Fibroblast of peridontal ligament (primary cell): Measurements from ENCODE around the gene CHI3L1.

Source experiments
- DNase-seq: peaks from one replicate; pipeline ENCODE4 v3.0.0-alpha.2; 2010; ENCODE audit errors: extremely low read depth

Gene CHI3L1

GRCh38 chr1:203133970-203134725 is 52.4 kb downstream of the CHI3L1 start:
- no peak for DNase-seq

DNA sequence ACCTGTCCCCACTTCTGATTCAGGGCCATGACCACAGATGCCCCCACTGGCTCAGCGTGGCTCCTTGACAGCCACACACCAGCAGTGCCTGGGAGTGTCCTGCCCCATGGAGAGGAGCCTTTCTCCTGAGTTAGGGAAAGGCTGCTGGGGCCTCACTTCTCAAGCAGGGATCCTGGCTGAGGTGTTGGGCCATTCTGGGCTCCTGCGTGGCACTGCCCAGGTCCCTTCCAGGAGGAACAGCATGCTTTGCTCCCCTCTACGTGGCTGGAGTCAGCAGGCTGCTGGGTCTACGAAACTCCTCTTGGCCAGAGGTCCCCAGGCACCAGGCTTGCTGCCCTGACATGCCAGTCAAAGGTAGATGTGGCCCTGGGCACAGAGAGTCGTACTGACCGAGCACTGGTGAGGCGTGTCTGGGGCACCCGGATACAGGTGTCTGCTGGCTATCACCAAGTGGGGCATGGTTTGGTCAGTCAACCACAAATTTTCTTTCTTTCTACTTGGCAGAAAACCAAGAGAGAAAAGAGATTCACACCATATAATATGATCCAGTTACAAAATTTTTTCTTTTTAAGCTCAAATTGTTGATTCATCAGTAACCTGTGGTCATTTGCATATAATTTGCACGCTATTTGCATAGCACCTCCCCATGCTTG is 54.8 kb downstream of the CHI3L1 start:
- no peak for DNase-seq

DNA sequence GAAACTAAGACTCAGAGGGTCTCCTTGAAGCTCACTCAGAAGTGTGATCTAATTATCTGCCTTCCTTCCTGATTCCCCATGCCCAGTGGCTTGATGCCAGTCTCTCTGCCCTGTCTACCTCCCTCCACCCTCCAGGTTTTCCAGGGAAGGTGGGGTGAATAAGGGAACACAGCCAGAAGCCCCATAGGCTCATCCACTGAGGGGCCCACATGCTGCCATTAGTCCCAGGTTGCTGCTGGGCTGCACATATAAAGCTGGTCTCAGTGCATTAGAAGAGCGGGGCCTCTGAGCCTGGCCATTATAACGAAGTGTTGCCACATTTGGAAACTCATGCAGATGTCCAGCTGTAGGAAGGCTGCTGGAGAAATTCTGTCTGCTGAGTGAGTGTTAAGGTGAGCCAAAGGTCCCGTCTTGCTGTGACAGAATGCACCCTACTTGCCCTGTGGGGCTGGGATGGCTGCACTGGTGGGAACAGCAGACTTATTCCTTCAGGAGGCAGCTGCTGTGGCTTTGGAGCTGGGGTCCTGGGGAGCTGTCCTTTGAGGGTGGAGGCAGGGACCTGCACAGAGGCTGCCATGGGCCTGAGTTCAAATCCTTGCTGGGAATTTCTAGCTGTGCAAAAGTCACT is 56.0 kb downstream of the CHI3L1 start:
- DNase-seq: no peak

- DNase-seq: no peak
Measured at GRCh38 chr1:203129501-203130231, 56.8 kb downstream of the CHI3L1 start.
